Ascending aorta (tissue), 2 donors: ENCODE measurements around the gene PNPLA6. TPM values are rescaled to one million over a fixed set of nuclear protein-coding genes. Genes with fewer than 3 reads are reported as not detected.
"Not testable (repeated sequence)": the region's sequence is repeated elsewhere in the genome, so short reads cannot be mapped to it uniquely, and the experiment has no call there.

Source experiments
- DNase-seq, 2 donors: peaks; one replicate each; pipeline ENCODE4 v3.0.0-alpha.2; 2019; ENCODE audit warnings: low spot score in 2 of 2
- H3K27ac ChIP-seq, 2 donors: fragments of 200-600 bp; sonication (generic); one replicate each; pipeline ENCODE4 v1.5.1; 2016 to 2017; ENCODE audit warnings: mild to moderate bottlenecking in 1 of 2
- H3K27me3 ChIP-seq: fragments of 200-600 bp; sonication (generic); one replicate; pipeline ENCODE4 v1.5.1; 2017
- H3K36me3 ChIP-seq, 2 donors: fragments of 200-600 bp; sonication (generic); one replicate each; pipeline ENCODE4 v1.5.1; 2016
- H3K4me1 ChIP-seq, 2 donors: fragments of 200-600 bp; sonication (generic); one replicate each; pipeline ENCODE4 v1.5.1; 2016 to 2017; ENCODE audit warnings: mild to moderate bottlenecking in 1 of 2
- H3K4me3 ChIP-seq, 2 donors: fragments of 200-600 bp; sonication (generic); one replicate each; pipeline ENCODE4 v1.5.1; 2016 to 2017; ENCODE audit warnings: mild to moderate bottlenecking in 1 of 2
- H3K9me3 ChIP-seq, 2 donors: fragments of 200-600 bp; sonication (generic); one replicate each; pipeline ENCODE4 v1.5.1; 2016
- intact Hi-C: fragments of 100-400 bp; cut with DNase I; formaldehyde crosslinking; loops from one replicate; pipeline ENCODE4 v1.15.1; 2023
- total RNA-seq: library from RNA; depleted of rRNA; stranded (reverse); fragments of >200 nt; gene quantifications from one replicate; pipeline ENCODE4 v1.1.0, GENCODE V29; 2016
- TF ChIP-seq, protein P1 (sequence below), 3 experiments: fragments of 200-600 bp in 2 of 3; fragments of 450-650 bp in 1 of 3; sonication (generic) in 2 of 3; IDR thresholded peaks; one replicate each; pipeline ENCODE4 v1.5.1; 2016 to 2019; ENCODE audit warnings: antibody characterized with exemption in 3 of 3, mild to moderate bottlenecking in 1 of 3, moderate library complexity in 1 of 3

Gene PNPLA6
- total RNA-seq, 1 donor from 2014 or later: 190 TPM

DNA sequence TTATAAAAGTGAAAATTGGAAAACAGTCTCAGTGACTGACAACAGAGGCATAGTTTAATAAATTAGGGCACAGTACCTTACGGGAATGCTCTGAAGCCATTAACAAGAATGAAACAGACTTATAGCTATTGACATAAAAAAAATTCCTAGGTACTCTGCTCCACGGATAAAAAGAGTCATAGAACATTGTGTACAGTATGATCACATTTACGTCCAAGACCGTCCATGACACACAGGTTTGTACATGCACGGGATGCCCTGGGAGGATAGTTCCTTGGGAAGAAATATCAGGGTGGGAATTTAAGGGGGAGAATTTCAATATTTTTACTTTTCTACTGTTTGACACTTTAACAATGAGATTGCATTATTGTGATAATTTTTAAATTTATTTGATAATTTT, 35.2 kb downstream of the PNPLA6 start:
- no peak for DNase-seq
- no peak overlapping the region for H3K4me3 ChIP-seq
- H3K4me1 ChIP-seq: no peaks in the 10 kb centered on the region
- TF ChIP-seq, protein P1, sequence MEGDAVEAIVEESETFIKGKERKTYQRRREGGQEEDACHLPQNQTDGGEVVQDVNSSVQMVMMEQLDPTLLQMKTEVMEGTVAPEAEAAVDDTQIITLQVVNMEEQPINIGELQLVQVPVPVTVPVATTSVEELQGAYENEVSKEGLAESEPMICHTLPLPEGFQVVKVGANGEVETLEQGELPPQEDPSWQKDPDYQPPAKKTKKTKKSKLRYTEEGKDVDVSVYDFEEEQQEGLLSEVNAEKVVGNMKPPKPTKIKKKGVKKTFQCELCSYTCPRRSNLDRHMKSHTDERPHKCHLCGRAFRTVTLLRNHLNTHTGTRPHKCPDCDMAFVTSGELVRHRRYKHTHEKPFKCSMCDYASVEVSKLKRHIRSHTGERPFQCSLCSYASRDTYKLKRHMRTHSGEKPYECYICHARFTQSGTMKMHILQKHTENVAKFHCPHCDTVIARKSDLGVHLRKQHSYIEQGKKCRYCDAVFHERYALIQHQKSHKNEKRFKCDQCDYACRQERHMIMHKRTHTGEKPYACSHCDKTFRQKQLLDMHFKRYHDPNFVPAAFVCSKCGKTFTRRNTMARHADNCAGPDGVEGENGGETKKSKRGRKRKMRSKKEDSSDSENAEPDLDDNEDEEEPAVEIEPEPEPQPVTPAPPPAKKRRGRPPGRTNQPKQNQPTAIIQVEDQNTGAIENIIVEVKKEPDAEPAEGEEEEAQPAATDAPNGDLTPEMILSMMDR (IDR thresholded peaks at IDR 0.05): no peak
- no peaks in the 10 kb centered on the region for H3K27me3 ChIP-seq
- no peaks in the 10 kb centered on the region for H3K36me3 ChIP-seq
- H3K27ac ChIP-seq: no peak overlapping the region
- no peaks in the 10 kb centered on the region for H3K9me3 ChIP-seq
- intact Hi-C loops: no loop called here

DNA sequence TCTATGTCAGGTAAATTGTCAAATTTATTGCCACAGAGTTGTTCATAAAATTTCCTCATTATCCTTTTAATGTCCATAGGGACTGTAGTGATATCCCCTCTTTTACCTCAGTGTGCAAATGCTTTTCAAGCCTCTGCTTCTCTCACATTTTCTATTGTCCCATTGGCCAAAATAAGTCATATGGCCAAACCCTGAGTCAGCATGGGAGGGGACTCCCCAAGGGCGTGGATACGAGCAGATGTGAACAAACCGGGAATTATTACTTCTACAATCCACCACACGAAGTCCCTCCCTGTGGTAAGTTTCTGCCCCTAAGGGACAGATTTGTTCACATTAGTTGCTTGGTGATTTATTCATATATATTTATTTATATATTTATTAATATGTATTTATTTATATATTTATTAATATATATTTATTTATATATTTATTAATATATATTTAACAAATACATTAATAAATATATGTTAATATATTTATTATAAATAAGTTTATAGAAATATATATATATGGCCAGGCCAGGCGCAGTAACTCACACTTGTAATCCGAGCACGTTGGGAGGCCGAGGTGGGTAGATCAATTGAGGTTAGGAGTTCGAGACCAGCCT, 40.0 kb downstream of the PNPLA6 start:
- no peak overlapping the region for H3K27ac ChIP-seq
- no peak for DNase-seq
- no peaks in the 10 kb centered on the region for H3K27me3 ChIP-seq
- TF ChIP-seq, protein P1 (IDR thresholded peaks at IDR 0.05): no peak
- intact Hi-C loops: no loop called here
- H3K4me1 ChIP-seq: no peaks in the 10 kb centered on the region
- no peaks in the 10 kb centered on the region for H3K9me3 ChIP-seq
- no peaks in the 10 kb centered on the region for H3K36me3 ChIP-seq
- no peak overlapping the region for H3K4me3 ChIP-seq

DNA sequence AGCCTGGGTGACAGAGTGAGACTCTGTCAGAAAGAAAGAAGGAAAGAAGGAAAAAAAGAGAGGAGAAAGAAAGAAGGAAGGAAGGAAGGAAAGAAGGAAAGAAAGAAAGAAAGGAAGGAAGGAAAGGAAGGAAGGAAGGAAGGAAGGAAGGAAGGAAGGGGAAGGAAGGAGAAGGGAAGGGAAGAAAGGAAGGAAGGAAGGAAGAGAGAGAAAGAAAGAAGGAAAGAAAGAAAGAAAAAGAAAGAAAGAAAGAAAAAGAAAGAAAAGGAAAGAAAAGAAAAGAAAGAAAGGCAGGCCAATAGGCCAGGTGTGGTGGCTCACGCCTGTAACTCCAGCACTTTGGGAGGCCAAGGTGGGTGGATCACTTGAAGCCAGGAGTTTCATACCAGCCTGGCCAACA, 41.9 kb downstream of the PNPLA6 start:
- H3K27me3 ChIP-seq, H3K9me3 ChIP-seq, H3K27ac ChIP-seq, H3K36me3 ChIP-seq, H3K4me1 ChIP-seq, DNase-seq, H3K4me3 ChIP-seq, intact Hi-C loops: not testable (repeated sequence)

DNA sequence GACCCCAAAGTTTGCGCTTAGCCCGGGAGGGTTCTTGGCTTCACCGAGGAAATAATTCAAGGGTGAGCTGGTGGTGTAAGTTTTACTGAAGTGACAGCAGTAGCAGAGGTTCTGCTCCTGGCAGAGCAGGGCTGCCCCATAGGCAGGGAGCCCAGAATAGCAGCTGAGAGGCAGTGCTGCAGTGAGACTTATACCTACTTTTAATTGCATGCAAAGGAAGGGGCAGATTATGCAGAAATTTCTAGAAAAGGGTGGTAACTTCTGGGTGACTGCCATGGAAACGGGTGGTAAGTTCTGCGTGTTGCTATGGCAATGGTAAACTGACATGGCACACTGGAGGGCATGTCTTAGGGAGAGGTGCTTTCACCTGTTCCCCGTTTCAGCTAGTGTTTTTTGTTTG, 42.6 kb downstream of the PNPLA6 start:
- Histone ChIP-seq H3K4me3 (no peak overlapping the region), H3K36me3 (no peaks in the 10 kb centered on the region), H3K4me1 (no peaks in the 10 kb centered on the region), H3K27ac (no peak overlapping the region), H3K27me3 (no peaks in the 10 kb centered on the region), H3K9me3 (no peaks in the 10 kb centered on the region)
- DNase-seq: no peak
- intact Hi-C loops: no loop called here
- TF ChIP-seq, protein P1 (IDR thresholded peaks at IDR 0.05): no peak

DNA sequence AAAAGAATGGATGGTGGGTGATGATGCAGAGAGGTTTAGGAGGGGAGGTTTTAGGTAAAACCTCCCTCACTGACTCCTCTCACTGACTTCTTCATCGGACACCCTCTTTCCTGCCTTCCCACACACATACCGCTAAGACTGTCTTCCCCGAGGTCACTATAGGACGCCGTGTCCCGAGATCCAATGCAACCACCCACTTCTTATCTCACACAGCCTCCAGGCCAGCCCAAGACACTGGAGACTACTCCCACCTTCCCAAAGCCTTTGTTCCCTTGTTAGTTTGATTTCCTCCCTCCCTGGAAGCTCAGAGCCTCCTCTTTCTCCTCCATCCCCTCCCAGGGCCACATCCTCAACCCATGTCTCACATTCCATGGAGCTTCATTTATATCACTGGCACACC, 43.7 kb downstream of the PNPLA6 start:
- no peaks in the 10 kb centered on the region for H3K36me3 ChIP-seq
- no peak overlapping the region for H3K27ac ChIP-seq
- no peak for DNase-seq
- no peaks in the 10 kb centered on the region for H3K9me3 ChIP-seq
- no peak overlapping the region for H3K4me3 ChIP-seq
- no peaks in the 10 kb centered on the region for H3K4me1 ChIP-seq
- TF ChIP-seq, protein P1 (IDR thresholded peaks at IDR 0.05): no peak
- intact Hi-C loops: no loop called here
- no peaks in the 10 kb centered on the region for H3K27me3 ChIP-seq

DNA sequence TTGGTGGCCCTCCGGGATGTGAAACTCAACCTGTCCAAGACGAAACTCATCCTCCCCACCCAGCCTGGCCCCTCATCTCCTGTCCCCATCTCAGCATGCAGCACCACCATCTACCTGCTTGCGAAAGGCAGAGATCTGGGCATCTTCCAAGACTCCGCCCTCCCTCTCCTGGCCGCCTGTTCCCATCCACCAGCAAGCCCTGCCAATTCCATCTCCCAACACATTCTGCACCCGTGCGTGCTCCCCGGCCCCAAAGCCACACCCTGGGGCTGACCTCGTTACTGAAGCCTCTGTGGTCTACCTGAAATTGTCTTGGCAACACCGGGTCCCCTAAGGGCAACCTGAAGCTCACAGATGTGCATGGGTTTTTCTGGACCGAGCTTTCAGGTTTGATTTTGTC, 46.9 kb downstream of the PNPLA6 start:
- no peak for DNase-seq
- Histone ChIP-seq H3K4me1 (no peaks in the 10 kb centered on the region), H3K36me3 (no peaks in the 10 kb centered on the region), H3K4me3 (no peak overlapping the region), H3K9me3 (no peaks in the 10 kb centered on the region), H3K27ac (no peak overlapping the region), H3K27me3 (no peaks in the 10 kb centered on the region)
- intact Hi-C loops: no loop called here
- TF ChIP-seq, protein P1 (IDR thresholded peaks at IDR 0.05): no peak
